ENCODE measurements around the gene ZNF727.
"Not testable (repeated sequence)": the region's sequence is repeated elsewhere in the genome, so short reads cannot be mapped to it uniquely, and the experiment has no call there.

The ZNF727 gene

GRCh38 chr7:64045301-64046040 lies at the start of gene ZNF727:
ZNF727 (plus strand) TSS chr7:64045434; CDS start chr7:64045622, 188 bp downstream.
- Histone ChIP-seq H3K27me3 (ENCODE audit: insufficient read depth, low read depth, severe bottlenecking) (peaks cover 4% of the 10 kb centered on the region), H3K9me3 (ENCODE audit: severe bottlenecking) (no peaks in the 10 kb centered on the region), H3K27ac (no peak within 1 kb of the TSS), H3K4me3 (ENCODE audit: low read depth, low read length) (peak within 1 kb of the TSS; percentile 31), H3K36me3 (no peaks in the 10 kb centered on the region)
- no peak for TF ChIP-seq CTCF (IDR thresholded peaks at IDR 0.05; ENCODE audit: low read depth, low read length)
- DNase-seq: peak; percentile 25

- no peak for DNase-seq
- no peaks in the 10 kb centered on the region for H3K27me3 ChIP-seq (ENCODE audit: insufficient read depth, low read depth, severe bottlenecking)
- H3K4me3 ChIP-seq (ENCODE audit: low read depth, low read length): no peak within 1 kb of the TSS
- H3K27ac ChIP-seq: no peak within 1 kb of the TSS
- TF ChIP-seq CTCF (IDR thresholded peaks at IDR 0.05; ENCODE audit: low read depth, low read length): no peak
- H3K9me3 ChIP-seq (ENCODE audit: severe bottlenecking): no peaks in the 10 kb centered on the region
- H3K36me3 ChIP-seq: no peaks in the 10 kb centered on the region
These were observed 46.7 kb upstream of the ZNF727 start, which contains the start of gene ZNF722 for GRCh38 chr7:63998549-63998948. ZNF722 (plus strand) TSS chr7:63998849; CDS start chr7:63998962, 113 bp downstream.

GRCh38 chr7:64015496-64015895 lies 29.7 kb upstream of the ZNF727 start:
- H3K36me3 ChIP-seq; H3K27me3 ChIP-seq (ENCODE audit: insufficient read depth, low read depth, severe bottlenecking); H3K27ac ChIP-seq; DNase-seq; H3K9me3 ChIP-seq (ENCODE audit: severe bottlenecking); H3K4me3 ChIP-seq (ENCODE audit: low read depth, low read length): not testable (repeated sequence)

DNA sequence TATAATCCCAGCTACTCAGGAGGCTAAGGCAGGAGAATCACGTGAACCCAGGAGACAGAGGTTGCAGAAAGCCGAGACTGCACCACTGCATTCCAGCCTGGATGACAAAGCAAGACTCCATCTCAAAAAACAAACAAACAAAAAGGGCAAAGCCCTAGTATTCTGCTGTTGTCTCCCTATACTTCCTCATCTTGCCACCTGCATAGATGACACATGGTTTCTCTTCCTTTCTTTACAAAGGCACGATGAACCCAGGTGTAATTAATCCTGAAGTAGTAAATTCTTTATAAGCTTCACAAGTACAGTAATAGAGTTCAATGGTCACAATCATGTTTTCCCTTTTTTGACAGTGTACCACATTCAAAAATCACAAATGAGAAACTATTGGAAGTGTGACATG lies 9.8 kb upstream of the ZNF727 start:
- DNase-seq: no peak
- Histone ChIP-seq H3K27ac (no peak overlapping the region), H3K27me3 (ENCODE audit: insufficient read depth, low read depth, severe bottlenecking) (no peaks in the 10 kb centered on the region), H3K36me3 (no peaks in the 10 kb centered on the region), H3K4me3 (ENCODE audit: low read depth, low read length) (no peak overlapping the region), H3K9me3 (ENCODE audit: severe bottlenecking) (peaks cover 4% of the 10 kb centered on the region)
- TF ChIP-seq CTCF (IDR thresholded peaks at IDR 0.05; ENCODE audit: low read depth, low read length): no peak

DNA sequence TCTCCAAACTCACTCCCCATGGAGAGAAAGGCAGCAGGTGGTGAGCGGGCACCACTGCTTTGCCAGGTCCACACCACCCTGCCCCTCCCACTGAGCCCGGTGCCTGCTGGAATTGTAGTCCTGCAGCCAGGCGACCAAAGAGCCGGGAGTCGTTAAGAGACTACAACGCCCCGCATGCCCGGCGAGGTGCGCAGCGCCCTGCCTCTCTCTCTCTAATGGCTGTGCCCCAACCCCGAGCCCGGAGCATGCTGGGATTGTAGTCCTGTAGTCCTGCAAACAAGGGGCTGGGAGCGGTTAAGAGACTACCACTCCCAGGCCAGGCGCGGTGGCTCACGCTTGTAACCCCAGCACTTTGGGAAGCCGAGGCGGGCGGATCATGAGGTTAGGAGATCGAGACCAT lies 8.1 kb upstream of the ZNF727 start:
- Histone ChIP-seq H3K9me3 (ENCODE audit: severe bottlenecking) (peaks cover 4% of the 10 kb centered on the region), H3K27ac (no peak overlapping the region), H3K27me3 (ENCODE audit: insufficient read depth, low read depth, severe bottlenecking) (no peaks in the 10 kb centered on the region), H3K36me3 (no peaks in the 10 kb centered on the region), H3K4me3 (ENCODE audit: low read depth, low read length) (no peak overlapping the region)
- no peak for TF ChIP-seq CTCF (IDR thresholded peaks at IDR 0.05; ENCODE audit: low read depth, low read length)
- DNase-seq: no peak

DNA sequence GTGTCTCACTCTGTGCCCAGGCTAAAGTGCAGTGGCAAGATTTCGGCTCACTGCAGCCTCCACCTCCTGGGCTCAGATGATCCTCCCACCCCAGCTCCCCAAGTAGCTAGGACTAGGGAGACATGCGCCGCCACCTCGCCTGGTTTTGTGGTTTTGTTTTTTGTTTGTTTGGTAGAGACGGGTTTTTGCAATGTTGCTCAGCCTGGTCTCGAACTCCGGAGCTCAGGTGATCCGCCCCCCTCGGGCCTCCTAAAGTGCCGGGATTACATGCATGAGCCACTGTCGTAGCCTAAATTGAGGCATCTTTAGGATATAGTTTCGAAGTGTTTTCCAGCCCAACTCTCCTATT lies 781 bp downstream of the ZNF727 start:
- H3K4me3 ChIP-seq (ENCODE audit: low read depth, low read length): peak overlapping the region; percentile 31
- peaks cover 4% of the 10 kb centered on the region for H3K27me3 ChIP-seq (ENCODE audit: insufficient read depth, low read depth, severe bottlenecking)
- no peak overlapping the region for H3K27ac ChIP-seq
- no peaks in the 10 kb centered on the region for H3K9me3 ChIP-seq (ENCODE audit: severe bottlenecking)
- H3K36me3 ChIP-seq: no peaks in the 10 kb centered on the region
- TF ChIP-seq CTCF (IDR thresholded peaks at IDR 0.05; ENCODE audit: low read depth, low read length): no peak
- DNase-seq: no peak

- not testable (repeated sequence) for H3K9me3 ChIP-seq (ENCODE audit: severe bottlenecking); H3K36me3 ChIP-seq; H3K4me3 ChIP-seq (ENCODE audit: low read depth, low read length); H3K27ac ChIP-seq; H3K27me3 ChIP-seq (ENCODE audit: insufficient read depth, low read depth, severe bottlenecking); DNase-seq
These were observed 32.8 kb downstream of the ZNF727 start for GRCh38 chr7:64077837-64078698.
